GM21381 (cell line): ENCODE results near the gene GDPD5.
A peak's percentile ranks its signal among the peaks of the same experiment; 100 is the strongest.

ENCODE experiments used
- ATAC-seq: cut with Tn5 transposase; IDR thresholded peaks from one replicate; pipeline ENCODE4 v1.9.1; 2021; ENCODE audit warnings: mild to moderate bottlenecking, moderate library complexity; ENCODE audit not compliant: unreplicated experiment

Gene GDPD5

DNA sequence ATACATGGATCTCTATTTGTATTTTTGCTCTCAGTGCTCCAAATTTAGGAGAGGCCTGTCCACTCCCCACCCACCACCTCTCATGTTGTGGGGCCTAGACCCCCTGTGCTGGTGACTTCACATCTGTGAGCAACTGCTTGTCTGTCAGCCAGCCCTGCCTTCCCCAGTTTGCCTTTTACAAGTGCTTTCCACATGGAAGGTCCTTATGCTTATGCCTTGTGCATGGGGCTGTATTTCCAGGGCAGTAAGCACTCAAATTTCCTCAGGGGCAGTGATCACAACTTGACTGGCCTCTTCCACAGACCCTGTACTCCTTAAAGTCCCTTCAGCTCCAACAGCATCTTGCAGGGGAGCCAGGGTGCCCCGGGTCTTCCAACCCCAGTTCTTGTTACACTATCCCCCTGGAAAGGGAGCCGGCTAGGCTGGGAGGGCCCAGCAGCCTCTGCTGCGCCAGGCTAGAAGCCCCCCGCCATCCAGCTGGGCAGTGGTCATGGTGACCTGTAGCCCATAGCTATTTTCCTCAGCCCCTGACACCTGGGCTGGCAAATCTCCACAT is 29.9 kb downstream of the GDPD5 start:
- ATAC-seq: no peak

DNA sequence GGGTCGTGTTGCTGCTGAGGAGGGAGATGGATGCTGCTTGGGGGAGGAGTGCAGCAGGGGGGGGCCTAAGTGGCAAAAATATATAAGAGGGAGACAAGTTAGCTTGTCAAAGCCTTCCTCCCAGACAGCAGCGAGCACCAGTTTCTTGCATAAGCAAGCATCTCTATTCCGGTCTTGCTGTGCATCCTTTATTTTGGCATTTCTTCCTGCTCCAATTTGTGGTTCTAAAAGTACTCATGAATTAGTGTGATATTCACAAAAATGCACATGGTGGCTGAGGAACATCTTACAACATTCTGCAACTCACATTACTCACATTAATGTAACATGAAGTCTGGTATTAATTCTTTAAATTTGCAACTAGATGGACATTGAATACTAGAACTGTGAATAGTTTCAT is 32.1 kb downstream of the GDPD5 start:
- no peak for ATAC-seq

DNA sequence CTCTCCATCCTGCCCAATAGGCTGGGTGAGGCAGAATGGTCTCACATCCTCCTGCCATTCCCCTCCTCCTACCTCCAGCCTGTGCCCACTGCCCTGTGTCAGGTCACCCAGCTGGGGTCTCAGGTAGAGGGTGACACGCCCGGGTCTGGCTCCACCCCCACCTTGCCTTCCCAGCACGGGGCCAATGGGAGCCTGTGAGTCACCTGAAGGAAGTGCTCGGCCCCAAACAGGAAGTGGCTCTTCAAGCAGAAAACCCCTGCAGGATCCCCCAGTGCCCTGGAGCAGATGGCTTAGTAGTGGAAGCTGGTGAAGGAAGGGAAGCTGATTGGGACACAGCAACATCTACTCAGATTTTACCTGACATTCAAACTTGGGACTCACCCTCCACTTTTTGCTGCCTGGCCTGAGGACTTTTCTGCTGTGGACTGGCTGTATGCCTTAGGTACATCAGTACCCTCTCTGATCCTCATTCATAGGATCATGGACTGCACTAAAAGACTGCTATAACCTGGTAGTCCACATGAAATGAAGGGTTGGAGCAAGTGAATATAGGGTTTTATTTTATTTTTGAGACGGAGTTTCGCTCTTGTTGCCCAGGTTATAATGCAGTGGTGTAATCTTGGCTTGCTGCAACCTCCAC is 33.4 kb downstream of the GDPD5 start:
- ATAC-seq: peak; percentile 65

DNA sequence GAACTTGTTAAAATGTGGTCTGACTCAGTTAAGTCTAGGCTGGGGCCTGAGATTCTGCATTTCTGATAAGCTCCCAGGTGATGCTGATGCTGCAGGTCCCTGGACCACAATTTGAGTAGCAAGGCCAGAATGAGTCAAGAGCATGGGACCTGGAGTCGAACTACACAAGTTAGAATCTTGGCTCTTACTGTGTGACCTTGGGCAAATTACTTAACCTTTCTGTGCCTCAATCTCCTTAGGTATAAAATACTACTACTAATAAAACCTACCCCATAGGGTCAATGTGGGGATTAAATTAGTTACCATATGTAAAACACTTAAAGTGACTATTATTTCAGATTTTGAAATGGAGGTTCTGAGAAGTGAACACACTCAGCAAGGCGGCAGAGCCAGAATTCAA is 34.3 kb downstream of the GDPD5 start:
- no peak for ATAC-seq

DNA sequence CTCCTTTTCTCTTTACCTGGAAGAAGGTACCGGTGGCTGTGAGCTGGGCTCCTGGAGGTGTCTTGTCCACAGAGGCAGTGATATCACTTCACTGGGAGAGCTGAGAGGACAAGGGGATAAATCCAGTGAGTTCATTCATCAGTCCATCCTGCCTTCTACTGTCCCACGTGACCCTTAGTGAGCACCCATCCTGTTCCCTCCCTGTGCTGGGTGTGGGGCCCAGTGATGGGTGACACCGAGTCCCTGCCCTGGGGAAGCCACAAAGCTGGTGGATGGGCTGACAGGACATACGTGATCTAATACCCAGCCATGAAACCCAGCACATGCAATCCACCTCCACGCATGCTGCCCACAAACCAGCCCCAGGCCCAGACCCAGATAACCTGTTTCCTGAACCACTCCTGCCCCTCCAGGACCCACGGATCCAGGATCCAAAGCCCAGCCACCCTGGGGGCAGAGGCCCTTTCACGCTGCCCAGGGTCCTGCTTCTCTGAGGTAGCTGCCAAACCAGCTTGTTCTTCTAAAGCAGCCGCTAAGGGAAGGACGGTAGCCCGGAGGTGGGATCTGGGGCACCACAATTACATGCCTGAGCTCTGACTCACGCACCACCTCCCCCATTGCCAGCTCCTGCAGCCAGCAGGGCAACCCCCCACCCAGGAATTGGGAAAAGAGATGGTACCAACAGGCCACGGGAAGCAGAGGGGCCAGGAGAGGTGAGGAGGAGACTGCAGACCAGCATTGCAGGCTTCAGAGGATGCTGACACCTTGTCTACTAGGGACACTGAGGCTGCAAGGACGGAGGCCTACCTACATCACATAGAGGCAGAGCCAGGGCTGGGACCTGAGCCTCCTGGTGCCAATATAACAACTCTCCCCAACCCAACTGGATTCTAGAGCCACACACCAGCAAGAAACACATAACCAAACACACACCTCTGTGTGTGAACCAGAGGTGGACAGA is 35.2 kb downstream of the GDPD5 start:
- ATAC-seq: no peak

DNA sequence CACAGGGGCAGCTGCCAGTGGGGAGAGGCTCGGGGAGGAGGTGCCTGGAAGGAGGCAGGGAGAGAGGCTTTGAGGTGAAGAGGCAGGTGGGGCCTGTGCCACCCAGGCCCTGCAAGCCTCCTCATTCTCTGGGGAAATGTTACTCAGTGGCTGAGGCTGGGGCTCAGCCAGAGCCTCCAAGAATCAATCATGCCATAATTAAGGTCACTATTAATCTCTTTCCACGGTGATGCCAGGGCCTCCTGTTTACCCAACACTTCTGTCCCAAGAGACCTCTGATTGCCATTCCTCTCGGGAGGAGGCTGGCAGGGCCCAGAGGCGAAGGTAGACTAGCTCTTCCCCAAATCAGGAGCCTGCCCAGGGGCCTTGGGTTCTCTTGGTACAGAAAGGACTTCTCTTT is 38.4 kb downstream of the GDPD5 start:
- ATAC-seq: no peak

DNA sequence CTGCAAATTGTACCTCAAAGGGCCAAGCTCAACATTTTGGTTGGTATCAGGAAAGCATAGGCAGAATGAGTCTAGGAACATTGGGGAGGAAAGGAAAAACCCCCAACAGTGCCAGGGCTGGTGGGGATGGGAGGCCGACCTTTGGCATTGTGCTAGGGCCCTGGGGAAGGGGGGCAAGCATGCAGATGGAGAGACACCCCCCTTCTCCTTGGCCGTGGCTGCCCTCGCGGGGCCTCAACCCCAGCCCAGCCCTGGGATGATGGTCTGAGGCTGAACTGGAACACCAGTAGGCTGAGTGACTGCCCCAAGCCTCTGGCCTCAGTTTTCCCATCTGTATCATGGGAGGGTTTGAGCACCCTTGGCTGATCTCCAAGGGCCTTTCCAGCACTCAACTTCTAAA is 40.0 kb downstream of the GDPD5 start:
- no peak for ATAC-seq

DNA sequence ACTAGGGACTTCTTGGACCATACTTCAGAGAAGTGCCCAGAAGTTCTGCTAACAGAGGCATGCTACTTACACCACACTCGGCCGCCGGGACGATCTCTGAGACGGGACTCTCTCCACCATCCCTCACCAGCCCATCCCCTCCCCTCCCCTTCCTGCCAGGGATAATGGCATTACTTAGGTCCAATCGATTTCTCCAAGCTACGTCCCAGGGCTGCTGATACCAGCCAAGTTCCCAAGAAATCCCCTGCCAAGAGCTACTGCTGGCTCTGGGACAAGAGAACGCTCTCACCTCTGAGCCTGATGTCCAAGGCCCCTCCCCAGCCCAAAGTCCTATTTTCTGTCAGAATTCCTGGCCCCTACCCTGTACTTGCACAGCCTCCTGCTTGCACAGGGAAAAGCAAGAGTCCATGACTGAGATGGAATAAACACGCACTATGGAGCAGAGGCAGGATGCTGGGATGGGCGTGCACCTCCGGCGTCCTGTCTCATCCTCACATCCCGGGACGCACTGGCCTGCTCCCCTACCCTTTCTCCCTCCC is 42.7 kb downstream of the GDPD5 start:
- ATAC-seq: no peak

DNA sequence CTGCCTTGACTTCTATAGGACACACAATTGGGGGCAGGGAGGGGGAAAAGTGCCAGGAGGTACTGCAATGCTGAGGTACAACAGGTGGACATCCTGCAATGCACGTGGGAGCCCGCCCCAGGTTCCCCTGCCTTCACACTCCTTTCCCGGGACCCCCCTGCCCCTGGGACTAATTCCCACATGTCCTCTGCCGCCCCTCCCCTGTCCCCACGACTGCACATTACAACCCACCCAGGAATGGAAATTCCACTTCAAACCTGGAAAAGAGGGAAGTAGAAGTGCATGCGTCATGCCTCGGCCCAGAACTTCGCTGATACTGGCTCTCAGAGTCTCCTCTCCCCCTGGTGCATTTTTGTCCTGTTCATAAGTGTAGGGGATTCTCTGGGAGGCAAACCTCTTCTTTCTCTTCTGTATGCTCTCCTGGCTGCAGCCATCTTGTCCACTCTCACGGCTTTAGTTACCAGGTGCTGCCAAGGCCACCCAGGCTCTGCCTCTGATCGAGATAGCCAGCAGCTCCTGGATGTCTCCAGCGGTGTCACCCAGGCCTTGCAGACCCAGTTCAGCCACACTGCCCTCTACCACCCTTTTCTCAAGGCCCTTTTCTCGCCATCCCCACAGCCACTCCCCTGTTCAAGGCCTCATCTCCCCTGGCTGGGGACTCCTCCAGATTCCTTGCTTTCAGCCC is 43.7 kb downstream of the GDPD5 start:
- no peak for ATAC-seq

DNA sequence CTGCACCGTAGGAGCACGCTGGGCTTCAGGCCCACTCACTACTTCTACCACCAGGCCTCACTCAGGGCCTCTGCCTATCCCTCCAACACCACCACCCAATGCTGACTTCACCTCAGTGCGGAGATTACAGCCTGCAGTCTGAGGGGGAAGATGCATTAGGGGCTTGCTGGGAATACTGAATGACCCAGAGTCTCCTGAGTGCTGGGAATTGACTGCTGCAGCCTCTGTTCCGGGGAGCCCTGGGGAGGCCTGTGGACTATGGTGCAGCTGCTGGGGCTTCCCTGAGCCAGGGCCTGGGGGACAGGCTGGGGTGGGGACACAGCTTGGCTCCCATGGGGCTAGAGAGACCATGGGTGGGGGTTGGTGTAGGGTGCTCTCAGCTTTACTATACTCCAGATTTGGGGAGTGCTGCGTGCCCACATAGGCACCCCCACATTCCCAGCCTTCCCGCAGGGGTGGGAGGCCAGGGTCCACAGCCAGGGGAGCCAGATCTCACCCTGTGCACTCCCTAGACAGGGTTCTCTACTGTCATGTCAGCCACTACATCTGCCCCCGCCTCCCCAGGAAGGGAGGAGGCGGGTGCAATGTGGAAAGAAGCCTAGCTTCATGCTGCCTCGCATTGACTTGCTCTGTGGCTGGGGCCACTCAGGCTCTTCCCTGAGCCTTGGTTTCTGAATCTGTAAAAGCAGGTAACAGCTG is 44.4 kb downstream of the GDPD5 start:
- ATAC-seq: no peak

DNA sequence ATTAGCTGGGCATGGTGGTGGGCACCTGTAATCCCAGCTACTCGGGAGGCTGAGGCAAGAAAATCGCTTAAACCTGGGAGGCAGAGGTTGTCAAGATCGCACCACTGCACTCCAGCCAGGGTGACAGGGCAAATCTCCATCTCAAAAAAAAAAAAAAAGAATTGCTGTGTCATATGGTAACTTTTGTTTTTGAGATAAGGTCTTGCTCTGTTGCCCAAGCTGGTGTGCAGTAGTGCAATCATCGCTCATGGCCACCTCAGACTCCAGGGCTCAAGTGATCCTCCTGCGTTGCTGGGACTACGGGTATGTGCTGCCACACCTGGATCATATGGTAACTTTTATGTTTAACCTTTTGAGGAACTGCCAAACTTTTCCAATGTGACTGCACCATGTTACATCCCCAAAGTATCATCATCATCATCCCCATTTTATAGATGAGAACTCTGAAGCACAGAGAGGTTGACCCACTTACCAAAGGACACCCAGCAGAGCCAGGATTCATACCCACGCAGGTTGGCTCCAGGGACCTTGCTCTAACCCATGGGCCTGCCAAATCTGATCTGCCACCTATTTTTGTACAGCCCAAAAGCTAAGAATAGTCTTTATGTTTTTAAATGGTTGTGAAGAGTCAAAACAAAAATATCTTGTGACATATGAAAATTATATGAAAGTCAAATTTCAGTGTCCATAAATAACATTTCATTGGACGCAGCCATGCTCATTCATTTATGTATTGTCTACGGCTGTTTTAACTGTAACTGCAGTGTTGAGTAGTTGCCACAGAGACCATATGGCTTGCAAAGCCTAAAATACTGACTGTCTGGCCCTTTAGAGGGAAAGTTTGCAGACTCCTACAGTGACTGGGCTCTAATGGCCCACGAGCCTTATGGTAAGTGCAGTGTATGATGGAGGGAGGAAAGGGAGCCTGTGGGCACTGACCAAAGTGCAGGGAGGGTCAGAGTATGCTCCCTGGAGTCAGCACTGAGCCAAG is 45.3 kb downstream of the GDPD5 start:
- ATAC-seq: no peak

DNA sequence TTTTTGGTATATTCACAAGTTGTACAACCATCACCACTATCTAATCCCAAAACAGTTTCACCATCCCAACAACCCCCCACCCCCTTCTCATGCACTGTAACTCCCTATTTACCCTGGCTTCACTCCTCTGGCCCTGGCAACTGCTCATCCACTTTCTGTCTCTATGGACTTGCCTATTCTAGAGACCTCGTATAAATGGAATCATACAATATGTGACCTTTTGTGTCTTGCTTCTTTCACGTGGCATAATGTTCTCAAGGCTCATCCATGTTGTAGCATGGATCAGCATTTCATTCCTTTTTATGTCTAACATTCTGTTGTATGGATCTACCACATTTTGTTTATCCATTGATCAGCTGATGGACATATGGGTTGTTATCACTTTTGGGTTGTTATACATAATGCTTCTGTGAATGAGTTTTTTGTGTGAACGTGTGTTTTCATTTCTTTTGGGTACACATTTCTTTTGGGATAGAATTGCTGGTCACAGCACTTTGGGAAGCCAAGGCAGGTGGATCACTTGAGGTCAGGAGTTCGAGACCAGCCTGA is 46.1 kb downstream of the GDPD5 start:
- no peak for ATAC-seq

DNA sequence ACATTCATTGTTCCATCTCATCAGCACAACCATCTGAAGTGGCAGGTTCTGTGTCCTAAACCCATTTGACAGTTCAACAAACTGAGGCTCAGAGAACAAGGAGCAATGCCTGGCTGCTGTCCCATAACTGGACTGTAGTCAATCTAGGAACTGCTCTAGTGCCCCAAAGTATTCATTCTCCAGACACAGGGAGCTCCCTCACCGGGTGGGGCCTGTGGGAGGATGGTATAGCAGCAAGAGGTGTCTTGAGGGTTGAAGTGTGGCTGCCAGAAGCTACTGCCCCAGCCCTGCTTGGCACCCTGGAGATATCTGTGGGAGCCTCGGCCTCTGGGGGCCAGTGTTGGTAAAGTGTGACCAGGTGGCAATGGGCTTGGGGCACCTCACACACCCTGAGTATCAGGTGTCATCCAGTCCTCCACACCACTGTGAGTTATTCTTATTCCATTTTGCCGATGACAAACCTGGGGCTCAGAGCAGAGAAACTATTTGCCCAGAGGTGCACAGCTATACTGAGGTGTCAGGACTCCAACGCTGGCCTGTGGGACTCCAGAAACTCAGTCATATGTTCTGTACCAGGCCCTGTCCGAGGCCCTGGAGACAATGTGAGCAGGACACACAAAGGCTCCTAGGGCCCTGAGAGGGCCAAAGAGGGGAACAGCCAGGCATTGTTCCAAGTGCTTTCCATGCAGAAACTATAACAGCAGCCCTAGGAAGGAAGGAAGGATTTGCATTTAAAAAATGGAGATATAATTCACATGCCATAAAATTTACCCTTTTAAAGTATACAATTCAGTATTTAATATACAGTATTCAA is 46.8 kb downstream of the GDPD5 start:
- no peak for ATAC-seq

DNA sequence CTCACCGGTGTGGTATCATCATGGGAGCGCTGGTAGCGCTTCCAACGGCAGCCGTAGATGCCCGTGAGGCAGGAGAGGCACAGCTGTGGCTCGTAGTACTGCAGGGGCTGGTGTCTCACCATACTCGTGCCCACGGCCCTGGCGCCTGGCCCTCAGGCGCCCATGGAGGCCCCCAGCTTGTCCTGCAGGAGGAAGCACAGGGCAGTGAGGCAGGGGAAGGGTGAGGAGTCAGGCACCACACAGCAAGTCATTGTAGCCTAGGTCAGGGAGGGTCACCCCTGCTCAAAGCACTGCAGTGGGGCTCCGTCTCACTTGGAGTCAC is 48.2 kb downstream of the GDPD5 start:
- no peak for ATAC-seq

DNA sequence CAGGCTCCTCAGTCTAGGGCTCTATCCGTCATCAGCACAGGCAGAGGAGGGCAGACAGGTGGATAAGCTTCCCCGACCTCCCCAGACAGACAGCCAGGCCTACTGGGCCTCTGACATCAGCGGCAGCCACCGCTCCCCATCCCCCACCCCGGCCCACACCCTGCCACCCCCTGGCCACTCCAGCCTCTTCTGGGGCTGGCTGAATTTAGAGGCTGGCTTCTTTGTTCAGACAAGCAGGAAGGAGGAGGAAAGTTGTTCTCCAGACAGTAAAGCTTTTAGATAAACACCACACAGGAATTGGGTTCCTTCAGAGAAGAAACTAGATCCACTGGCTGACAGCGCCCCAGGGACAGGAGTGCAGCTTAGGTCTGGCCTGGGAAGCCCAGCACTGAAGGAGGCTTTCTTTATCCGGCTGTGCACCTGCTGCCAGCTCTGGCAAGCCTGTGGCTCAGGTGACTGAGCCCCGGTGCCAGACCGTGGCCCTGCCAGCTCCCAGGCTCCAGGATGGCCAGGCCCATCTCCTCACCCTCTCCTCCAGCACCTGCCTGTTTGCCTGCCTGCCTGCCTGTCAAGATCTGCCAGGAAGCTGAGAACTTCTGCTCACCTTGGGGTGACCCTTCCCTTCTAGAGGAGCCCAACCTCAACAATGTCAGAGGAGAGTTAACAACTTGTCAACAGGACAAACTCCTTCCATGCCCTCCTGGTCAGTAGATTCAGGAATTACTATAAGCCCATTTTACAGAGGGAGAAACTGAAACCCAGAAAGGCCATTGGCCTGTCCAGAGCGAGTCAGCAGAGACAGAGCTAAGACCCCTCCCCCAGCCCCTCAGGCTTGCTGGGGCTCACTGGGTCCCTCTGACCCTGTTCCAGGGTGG is 48.8 kb downstream of the GDPD5 start:
- ATAC-seq: no peak

DNA sequence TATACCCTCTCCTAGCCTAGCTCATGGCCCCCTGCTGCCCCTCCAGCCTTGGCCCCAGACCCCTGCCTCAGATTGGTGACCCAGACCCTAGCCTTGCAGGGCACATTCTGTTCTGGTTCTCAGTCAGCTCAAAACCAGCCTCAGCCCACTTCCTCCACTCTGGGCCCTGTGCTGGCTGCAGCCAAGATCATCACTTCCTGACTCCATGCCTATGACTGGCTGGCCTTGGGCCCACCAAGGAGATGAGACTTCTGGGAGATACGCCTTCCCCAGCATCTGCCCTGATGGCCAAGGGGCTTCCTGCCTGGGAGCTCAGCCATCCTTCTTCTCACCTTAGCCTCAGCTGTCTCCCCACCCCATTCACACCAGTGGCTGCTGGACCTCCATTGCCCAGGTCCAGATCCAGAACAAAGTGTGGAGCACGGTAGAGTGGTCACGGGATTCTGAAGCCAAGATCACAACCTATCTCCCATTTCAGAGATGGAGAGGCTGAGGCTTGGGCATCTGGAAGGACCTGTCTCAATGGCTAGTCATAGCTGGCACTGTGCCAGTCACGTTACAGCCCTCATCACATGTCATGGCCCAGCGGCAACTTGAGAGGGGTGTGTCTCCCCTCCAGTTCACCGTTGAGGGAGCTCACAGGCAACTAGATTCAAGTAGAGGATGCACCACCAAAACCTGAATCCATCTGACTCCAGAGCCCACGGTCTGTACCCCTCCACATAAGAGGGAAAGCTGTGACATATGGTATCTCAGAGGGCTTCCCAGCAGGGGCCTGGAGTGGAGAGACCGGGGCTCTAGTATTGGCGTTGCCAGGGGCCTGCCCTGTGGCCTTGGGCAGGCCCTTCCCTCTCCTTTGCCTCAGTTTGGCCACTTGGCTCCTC is 49.7 kb downstream of the GDPD5 start:
- ATAC-seq: no peak
